Measurements from ENCODE around the gene IFT22.
A peak's percentile ranks its signal among the peaks of the same experiment; 100 is the strongest.

IFT22 gene

DNA sequence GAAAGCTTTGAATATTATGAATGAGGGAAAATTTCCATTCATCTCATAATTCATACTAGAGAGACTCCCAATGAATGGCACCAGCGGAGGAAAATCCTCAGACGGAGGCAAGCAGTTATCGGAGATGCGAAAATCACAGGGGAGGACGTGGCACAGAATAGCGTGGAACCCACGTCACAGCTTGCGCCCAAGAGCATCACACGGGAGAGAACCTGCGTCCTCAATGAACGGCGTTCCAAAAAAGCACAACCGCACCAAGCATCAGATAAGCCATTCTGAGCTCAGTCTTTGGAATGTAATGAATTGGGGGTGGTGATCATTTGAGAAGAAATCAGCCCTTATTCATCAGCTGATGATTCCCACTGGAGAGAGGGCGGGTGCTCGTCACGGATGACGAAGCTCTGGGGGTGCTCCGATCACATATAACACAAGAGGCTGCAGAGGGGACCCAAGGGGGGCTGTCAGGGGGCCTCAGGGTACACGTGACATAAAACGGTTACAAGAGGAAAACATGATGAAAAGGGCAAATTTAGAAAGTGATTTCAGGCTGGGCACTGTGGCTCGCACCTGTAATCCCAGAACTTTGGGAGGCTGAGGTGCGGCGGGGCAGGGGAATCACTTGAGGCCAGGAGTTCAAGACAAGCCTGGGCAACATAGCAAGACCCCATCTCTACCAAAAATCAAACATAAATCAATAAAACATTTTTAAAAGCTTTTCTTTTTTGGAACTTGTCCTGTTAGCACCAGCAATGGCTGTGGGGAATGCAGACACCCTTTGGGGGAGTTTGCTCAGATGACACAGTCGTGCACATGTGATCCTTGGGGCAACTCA, 42.9 kb downstream of the IFT22 start:
- no peaks in the 10 kb centered on the region for H3K36me3 ChIP-seq (ENCODE audit: control insufficient read depth in 4 of 4, insufficient read depth in 4 of 4, low read length in 3 of 4)
- H3K27ac ChIP-seq (ENCODE audit: insufficient read depth in 1 of 2, low read depth in 1 of 2, low read length in 2 of 2, poor library complexity in 1 of 2, severe bottlenecking in 2 of 2): no peak overlapping the region
- no peak for DNase-seq
- 96% methylated on average over 19 of the region's 24 CpGs for WGBS (ENCODE audit: insufficient coverage)
- ChIA-PET CTCF (interaction anchor here (0.6 to 1.6 kb wide), 5 partner anchors 13 to 67 kb away, joined by 3 to 6 read pairs (median 3); partner anchors contain the start of genes PLOD3 and ZNHIT1), POLR2A (no interaction called here)
- peaks cover 0 to 4% (median 1%) of the 10 kb centered on the region in 4 experiments for H3K4me1 ChIP-seq (ENCODE audit: control extremely low read depth in 1 of 4, control insufficient read depth in 4 of 4, insufficient read depth in 4 of 4, low read length in 3 of 4)
- H3K4me3 ChIP-seq (ENCODE audit: control insufficient read depth in 1 of 7, extremely low read depth in 1 of 7, insufficient read depth in 4 of 7, low read depth in 2 of 7, low read length in 6 of 7): no peak overlapping the region
- peaks cover 0 to 3% (median 0%) of the 10 kb centered on the region in 5 experiments for H3K27me3 ChIP-seq (replicated peaks in 2 of 5; ENCODE audit: control insufficient read depth in 4 of 5, insufficient read depth in 5 of 5, low read length in 4 of 5)
- H3K9me3 ChIP-seq (ENCODE audit: control extremely low read depth in 1 of 5, control insufficient read depth in 4 of 5, insufficient read depth in 2 of 5, low read depth in 1 of 5, low read length in 4 of 5): no peaks in the 10 kb centered on the region

GRCh38 chr7:101277155-101277554, 44.5 kb downstream of the IFT22 start:
- ChIA-PET POLR2A (no interaction called here), CTCF (interaction anchor here (1.0 to 1.6 kb wide), 2 partner anchors 59 to 236 kb away, joined by 3 to 4 read pairs; partner anchors contain the start of genes PLOD3 and ZNHIT1)
- no peak overlapping the region for H3K4me3 ChIP-seq (ENCODE audit: control insufficient read depth in 1 of 7, extremely low read depth in 1 of 7, insufficient read depth in 4 of 7, low read depth in 2 of 7, low read length in 6 of 7)
- no peaks in the 10 kb centered on the region for H3K9me3 ChIP-seq (ENCODE audit: control extremely low read depth in 1 of 5, control insufficient read depth in 4 of 5, insufficient read depth in 2 of 5, low read depth in 1 of 5, low read length in 4 of 5)
- H3K36me3 ChIP-seq (ENCODE audit: control insufficient read depth in 4 of 4, insufficient read depth in 4 of 4, low read length in 3 of 4): no peaks in the 10 kb centered on the region
- H3K27ac ChIP-seq (ENCODE audit: insufficient read depth in 1 of 2, low read depth in 1 of 2, low read length in 2 of 2, poor library complexity in 1 of 2, severe bottlenecking in 2 of 2): no peak overlapping the region
- DNase-seq: no peak
- no peaks in the 10 kb centered on the region for H3K4me1 ChIP-seq (ENCODE audit: control extremely low read depth in 1 of 4, control insufficient read depth in 4 of 4, insufficient read depth in 4 of 4, low read length in 3 of 4)
- peaks cover 0 to 3% (median 0%) of the 10 kb centered on the region in 5 experiments for H3K27me3 ChIP-seq (replicated peaks in 2 of 5; ENCODE audit: control insufficient read depth in 4 of 5, insufficient read depth in 5 of 5, low read length in 4 of 5)
- WGBS (ENCODE audit: insufficient coverage): 86% methylated on average over 9 of the region's 9 CpGs

- Histone ChIP-seq H3K9me3 (ENCODE audit: control extremely low read depth in 1 of 5, control insufficient read depth in 4 of 5, insufficient read depth in 2 of 5, low read depth in 1 of 5, low read length in 4 of 5) (no peaks in the 10 kb centered on the region), H3K27ac (ENCODE audit: insufficient read depth in 1 of 2, low read depth in 1 of 2, low read length in 2 of 2, poor library complexity in 1 of 2, severe bottlenecking in 2 of 2) (no peak overlapping the region), H3K4me1 (ENCODE audit: control extremely low read depth in 1 of 4, control insufficient read depth in 4 of 4, insufficient read depth in 4 of 4, low read length in 3 of 4) (peaks cover 0 to 4% (median 1%) of the 10 kb centered on the region in 4 experiments), H3K36me3 (ENCODE audit: control insufficient read depth in 4 of 4, insufficient read depth in 4 of 4, low read length in 3 of 4) (no peaks in the 10 kb centered on the region), H3K27me3 (replicated peaks in 2 of 5; ENCODE audit: control insufficient read depth in 4 of 5, insufficient read depth in 5 of 5, low read length in 4 of 5) (peaks cover 0 to 3% (median 0%) of the 10 kb centered on the region in 5 experiments), H3K4me3 (ENCODE audit: control insufficient read depth in 1 of 7, extremely low read depth in 1 of 7, insufficient read depth in 4 of 7, low read depth in 2 of 7, low read length in 6 of 7) (no peak overlapping the region)
- WGBS (ENCODE audit: insufficient coverage): 100% methylated on average over 2 of the region's 4 CpGs
- ChIA-PET POLR2A (no interaction called here), CTCF (interaction anchor here (1.3 kb wide), 1 partner anchor 9 kb away, joined by 7 read pairs; no protein-coding TSS in a partner anchor)
- DNase-seq: no peak
Measured at GRCh38 chr7:101273206-101273605, 48.4 kb downstream of the IFT22 start.

DNA sequence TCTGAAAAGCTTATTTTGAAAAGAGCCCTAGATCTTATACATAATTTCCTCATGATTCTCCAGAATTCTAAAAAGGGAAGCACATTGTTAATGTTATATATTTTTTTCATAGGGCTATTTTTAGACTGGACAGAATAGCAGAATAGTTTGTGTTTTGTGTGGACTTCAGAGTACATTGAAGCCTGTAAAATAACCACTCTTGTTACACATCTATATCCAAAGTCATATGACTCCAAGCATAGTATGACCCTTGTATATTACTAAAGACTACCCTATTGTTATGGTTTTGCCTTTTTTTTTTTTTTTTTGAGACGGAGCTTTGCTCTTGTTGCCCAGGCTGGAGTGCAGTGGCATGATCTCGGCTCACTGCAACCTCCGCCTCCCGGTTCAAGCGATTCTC, 50.6 kb downstream of the IFT22 start:
- CTCF ChIA-PET: interaction anchor here (0.6 kb wide), 1 partner anchor 86 kb away, joined by 3 read pairs; no protein-coding TSS in a partner anchor

GRCh38 chr7:101269664-101270063, 51.9 kb downstream of the IFT22 start:
- Histone ChIP-seq H3K27ac (ENCODE audit: insufficient read depth in 1 of 2, low read depth in 1 of 2, low read length in 2 of 2, poor library complexity in 1 of 2, severe bottlenecking in 2 of 2) (no peak overlapping the region), H3K27me3 (replicated peaks in 2 of 5; ENCODE audit: control insufficient read depth in 4 of 5, insufficient read depth in 5 of 5, low read length in 4 of 5) (no peaks in the 10 kb centered on the region), H3K4me3 (ENCODE audit: control insufficient read depth in 1 of 7, extremely low read depth in 1 of 7, insufficient read depth in 4 of 7, low read depth in 2 of 7, low read length in 6 of 7) (no peak overlapping the region), H3K4me1 (ENCODE audit: control extremely low read depth in 1 of 4, control insufficient read depth in 4 of 4, insufficient read depth in 4 of 4, low read length in 3 of 4) (peaks cover 0 to 11% (median 4%) of the 10 kb centered on the region in 4 experiments), H3K9me3 (ENCODE audit: control extremely low read depth in 1 of 5, control insufficient read depth in 4 of 5, insufficient read depth in 2 of 5, low read depth in 1 of 5, low read length in 4 of 5) (no peaks in the 10 kb centered on the region), H3K36me3 (ENCODE audit: control insufficient read depth in 4 of 4, insufficient read depth in 4 of 4, low read length in 3 of 4) (no peaks in the 10 kb centered on the region)
- CTCF ChIA-PET: interaction anchor here (1.6 kb wide), 1 partner anchor 13 kb away, joined by 5 read pairs; no protein-coding TSS in a partner anchor
- 99% methylated on average over 18 of the region's 21 CpGs for WGBS (ENCODE audit: insufficient coverage)
- no peak for DNase-seq
- POLR2A ChIA-PET: no interaction called here

More for the DNA sequence above, 50.6 kb downstream of the IFT22 start:
- Histone ChIP-seq H3K36me3 (ENCODE audit: control insufficient read depth in 4 of 4, insufficient read depth in 4 of 4, low read length in 3 of 4) (no peaks in the 10 kb centered on the region), H3K4me3 (ENCODE audit: control insufficient read depth in 1 of 7, extremely low read depth in 1 of 7, insufficient read depth in 4 of 7, low read depth in 2 of 7, low read length in 6 of 7) (no peak overlapping the region), H3K27ac (ENCODE audit: insufficient read depth in 1 of 2, low read depth in 1 of 2, low read length in 2 of 2, poor library complexity in 1 of 2, severe bottlenecking in 2 of 2) (no peak overlapping the region), H3K27me3 (replicated peaks in 2 of 5; ENCODE audit: control insufficient read depth in 4 of 5, insufficient read depth in 5 of 5, low read length in 4 of 5) (no peaks in the 10 kb centered on the region), H3K9me3 (ENCODE audit: control extremely low read depth in 1 of 5, control insufficient read depth in 4 of 5, insufficient read depth in 2 of 5, low read depth in 1 of 5, low read length in 4 of 5) (no peaks in the 10 kb centered on the region), H3K4me1 (ENCODE audit: control extremely low read depth in 1 of 4, control insufficient read depth in 4 of 4, insufficient read depth in 4 of 4, low read length in 3 of 4) (peaks cover 0 to 7% (median 2%) of the 10 kb centered on the region in 4 experiments)
- peak in 1 of 3 donors; percentile 14 for DNase-seq
- POLR2A ChIA-PET: no interaction called here
- WGBS (ENCODE audit: insufficient coverage): 71% methylated on average over 5 of the region's 5 CpGs

DNA sequence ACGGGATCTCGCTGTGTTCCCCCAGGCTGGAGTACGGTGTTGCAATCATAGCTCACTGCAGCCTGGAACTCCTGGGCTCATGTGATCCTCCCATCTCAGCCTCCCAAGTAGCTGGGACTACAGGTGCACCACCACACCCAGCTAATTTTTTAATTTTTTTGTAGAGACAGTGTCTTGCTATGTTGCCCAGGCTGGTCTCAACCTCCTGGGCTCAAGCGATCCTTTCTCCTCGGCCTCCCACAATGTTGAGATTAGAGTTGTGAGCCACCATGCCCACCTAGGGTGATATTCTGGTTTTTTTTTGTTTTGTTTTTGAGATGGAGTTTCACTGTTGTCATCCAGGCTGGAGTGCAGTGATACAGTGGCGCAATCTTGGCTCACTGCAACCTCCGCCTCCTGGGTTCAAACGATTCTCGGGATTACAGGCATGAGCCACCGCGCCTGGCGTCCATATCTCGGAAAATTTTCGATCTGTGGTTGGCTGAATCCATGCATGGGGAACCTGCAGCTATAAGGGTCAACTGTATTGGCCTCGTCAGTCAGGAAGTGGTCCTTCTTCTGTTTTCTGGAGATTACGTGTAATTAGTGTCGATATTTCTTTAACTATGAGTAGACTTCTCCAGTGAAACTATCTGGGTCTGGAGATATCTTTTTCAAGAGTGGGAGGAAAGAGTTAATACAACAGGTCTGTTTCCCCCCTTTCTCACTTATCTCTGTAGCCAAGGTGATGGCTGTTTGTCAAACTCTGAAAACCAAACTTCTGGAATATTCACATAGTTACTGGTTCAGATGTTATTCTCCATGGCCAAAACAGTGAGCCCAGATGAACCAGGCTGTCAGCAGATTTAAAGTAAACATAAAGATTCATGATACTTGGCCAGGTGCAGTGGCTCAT, 55.7 kb downstream of the IFT22 start:
- H3K4me3 ChIP-seq (ENCODE audit: control insufficient read depth in 1 of 7, extremely low read depth in 1 of 7, insufficient read depth in 4 of 7, low read depth in 2 of 7, low read length in 6 of 7): no peak overlapping the region
- CTCF ChIA-PET: interaction anchor here (0.7 to 1.0 kb wide), 5 partner anchors 14 to 50 kb away, joined by 3 read pairs; partner anchors contain the start of gene FIS1
- no peaks in the 10 kb centered on the region for H3K36me3 ChIP-seq (ENCODE audit: control insufficient read depth in 4 of 4, insufficient read depth in 4 of 4, low read length in 3 of 4)
- peaks cover 0 to 9% (median 2%) of the 10 kb centered on the region in 4 experiments for H3K4me1 ChIP-seq (ENCODE audit: control extremely low read depth in 1 of 4, control insufficient read depth in 4 of 4, insufficient read depth in 4 of 4, low read length in 3 of 4)
- H3K27ac ChIP-seq (ENCODE audit: insufficient read depth in 1 of 2, low read depth in 1 of 2, low read length in 2 of 2, poor library complexity in 1 of 2, severe bottlenecking in 2 of 2): peak overlapping the region in 1 of 2 experiments; percentile 36
- no peaks in the 10 kb centered on the region for H3K27me3 ChIP-seq (replicated peaks in 2 of 5; ENCODE audit: control insufficient read depth in 4 of 5, insufficient read depth in 5 of 5, low read length in 4 of 5)
- H3K9me3 ChIP-seq (ENCODE audit: control extremely low read depth in 1 of 5, control insufficient read depth in 4 of 5, insufficient read depth in 2 of 5, low read depth in 1 of 5, low read length in 4 of 5): no peaks in the 10 kb centered on the region
- WGBS (ENCODE audit: insufficient coverage): 61% methylated on average over 14 of the region's 17 CpGs
- peak; percentile 62 to 84 (median 70) for DNase-seq
- POLR2A ChIA-PET: interaction anchor here (0.6 kb wide), 1 partner anchor 267 kb away, joined by 3 read pairs; no protein-coding TSS in a partner anchor
